Measurements from ENCODE around the gene EPB41. TPM values are rescaled to one million over a fixed set of nuclear protein-coding genes. Genes with fewer than 3 reads are reported as not detected.
"Not testable (repeated sequence)": the region's sequence is repeated elsewhere in the genome, so short reads cannot be mapped to it uniquely, and the experiment has no call there.

Gene EPB41
- total RNA-seq, 1 experiment from 2014 or later: 20.2 TPM

GRCh38 chr1:29148656-29149491 is 234.5 kb downstream of the EPB41 start:
- BruUV-seq (replicated peaks): no TSS peak

DNA sequence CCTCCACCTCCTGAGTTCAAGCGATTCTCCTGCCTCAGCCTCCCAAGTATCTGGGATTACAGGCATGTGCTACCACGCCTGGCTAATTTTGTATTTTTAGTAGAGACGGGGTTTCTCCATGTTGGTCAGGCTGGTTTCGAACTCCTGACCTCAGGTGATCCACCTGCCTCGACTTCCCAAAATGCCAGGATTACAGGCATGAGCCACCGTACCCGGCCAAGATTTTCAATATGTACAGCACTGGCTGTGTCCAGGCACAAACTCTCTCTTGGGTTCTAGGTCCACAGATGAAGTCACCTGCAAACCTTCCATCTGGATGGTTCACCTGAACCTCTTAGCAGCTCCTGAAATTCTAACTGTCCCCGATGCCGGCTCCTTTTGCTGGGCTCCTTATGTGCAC is 236.0 kb downstream of the EPB41 start:
- BruUV-seq (replicated peaks); POLR2A ChIA-PET; intact Hi-C loops (cut with micrococcal nuclease; ENCODE audit: unreplicated experiment): not testable (repeated sequence)

More at GRCh38 chr1:29148656-29149491, 234.5 kb downstream of the EPB41 start:
- H3K27ac ChIP-seq (ENCODE audit: low read length): no peak overlapping the region
- ChIA-PET POLR2A (no interaction called here), CTCF (no interaction called here)
- H3K4me3 ChIP-seq (ENCODE audit: low read depth in 2 of 2, low read length in 2 of 2): no peak overlapping the region
- no peak for DNase-seq (ENCODE audit: low read depth, low spot score)
- ATAC-seq: no peak
- in situ Hi-C loops (cut with HindIII; ENCODE audit: low pct_unique_long_range_greater_than_20kb, low sequenced_read_pairs) (no loop called here), intact Hi-C loops (cut with micrococcal nuclease; ENCODE audit: unreplicated experiment) (no loop called here)
- no peaks in the 10 kb centered on the region for H3K9me3 ChIP-seq (ENCODE audit: control insufficient read depth, insufficient read depth, low read depth, low read length)
- TF ChIP-seq SIN3A (IDR thresholded peaks at IDR 0.05; ENCODE audit: borderline replicate concordance, insufficient read depth, low read depth, low read length) (no peak), POLR2AphosphoS5 (IDR thresholded peaks at IDR 0.05; ENCODE audit: low read depth, low read length) (no peak), TCF7L2 (IDR thresholded peaks at IDR 0.05; ENCODE audit: low read depth, low read length) (no peak), REST (IDR thresholded peaks at IDR 0.05; ENCODE audit: insufficient read depth in 1 of 2, low read depth in 2 of 2, low read length in 1 of 2) (no peak)
- TF ChIP-seq, protein P1, sequence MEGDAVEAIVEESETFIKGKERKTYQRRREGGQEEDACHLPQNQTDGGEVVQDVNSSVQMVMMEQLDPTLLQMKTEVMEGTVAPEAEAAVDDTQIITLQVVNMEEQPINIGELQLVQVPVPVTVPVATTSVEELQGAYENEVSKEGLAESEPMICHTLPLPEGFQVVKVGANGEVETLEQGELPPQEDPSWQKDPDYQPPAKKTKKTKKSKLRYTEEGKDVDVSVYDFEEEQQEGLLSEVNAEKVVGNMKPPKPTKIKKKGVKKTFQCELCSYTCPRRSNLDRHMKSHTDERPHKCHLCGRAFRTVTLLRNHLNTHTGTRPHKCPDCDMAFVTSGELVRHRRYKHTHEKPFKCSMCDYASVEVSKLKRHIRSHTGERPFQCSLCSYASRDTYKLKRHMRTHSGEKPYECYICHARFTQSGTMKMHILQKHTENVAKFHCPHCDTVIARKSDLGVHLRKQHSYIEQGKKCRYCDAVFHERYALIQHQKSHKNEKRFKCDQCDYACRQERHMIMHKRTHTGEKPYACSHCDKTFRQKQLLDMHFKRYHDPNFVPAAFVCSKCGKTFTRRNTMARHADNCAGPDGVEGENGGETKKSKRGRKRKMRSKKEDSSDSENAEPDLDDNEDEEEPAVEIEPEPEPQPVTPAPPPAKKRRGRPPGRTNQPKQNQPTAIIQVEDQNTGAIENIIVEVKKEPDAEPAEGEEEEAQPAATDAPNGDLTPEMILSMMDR (IDR thresholded peaks at IDR 0.05): no peak
- no peaks in the 10 kb centered on the region for H3K27me3 ChIP-seq (ENCODE audit: control insufficient read depth, insufficient read depth, low read length)
- peaks cover 27% of the 10 kb centered on the region for H3K36me3 ChIP-seq (ENCODE audit: control insufficient read depth, insufficient read depth, low read length)
- H3K4me1 ChIP-seq (ENCODE audit: control insufficient read depth, insufficient read depth, low read length): no peaks in the 10 kb centered on the region

More for the DNA sequence above, 236.0 kb downstream of the EPB41 start:
- in situ Hi-C loops (cut with HindIII; ENCODE audit: low pct_unique_long_range_greater_than_20kb, low sequenced_read_pairs); H3K9me3 ChIP-seq (ENCODE audit: control insufficient read depth, insufficient read depth, low read depth, low read length); H3K4me1 ChIP-seq (ENCODE audit: control insufficient read depth, insufficient read depth, low read length); H3K27me3 ChIP-seq (ENCODE audit: control insufficient read depth, insufficient read depth, low read length); H3K27ac ChIP-seq (ENCODE audit: low read length); CTCF ChIA-PET; ATAC-seq; H3K4me3 ChIP-seq (ENCODE audit: low read depth in 2 of 2, low read length in 2 of 2); DNase-seq (ENCODE audit: low read depth, low spot score): not testable (repeated sequence)
- H3K36me3 ChIP-seq (ENCODE audit: control insufficient read depth, insufficient read depth, low read length): peaks cover 31% of the 10 kb centered on the region
